GM19395 (cell line): ENCODE data around the gene RUFY2.
A peak's percentile ranks its signal among the peaks of the same experiment; 100 is the strongest.

Experiments used
- ATAC-seq: cut with Tn5 transposase; IDR thresholded peaks from one replicate; pipeline ENCODE4 v1.9.1; 2021; ENCODE audit warnings: mild to moderate bottlenecking, moderate library complexity; ENCODE audit not compliant: unreplicated experiment

Gene RUFY2

DNA sequence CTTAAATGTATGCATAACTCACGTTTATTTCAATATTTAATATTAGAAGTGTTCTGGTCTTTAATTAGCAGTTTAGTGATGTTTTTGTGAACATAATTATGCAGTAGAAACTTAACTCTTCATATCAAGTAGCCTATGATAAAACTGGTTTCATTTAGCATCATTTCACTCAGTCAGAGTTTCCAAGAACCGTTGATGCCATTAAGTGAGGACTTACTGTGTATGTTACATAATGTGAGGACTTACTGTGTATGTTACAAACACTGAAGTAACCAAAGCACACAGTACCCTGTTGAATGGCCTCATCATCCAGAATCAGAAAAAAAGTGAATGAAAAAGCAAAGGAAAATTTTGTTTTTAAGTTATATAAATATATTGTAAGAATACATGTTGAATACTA lies 41.5 kb downstream of the RUFY2 start:
- no peak for ATAC-seq

DNA sequence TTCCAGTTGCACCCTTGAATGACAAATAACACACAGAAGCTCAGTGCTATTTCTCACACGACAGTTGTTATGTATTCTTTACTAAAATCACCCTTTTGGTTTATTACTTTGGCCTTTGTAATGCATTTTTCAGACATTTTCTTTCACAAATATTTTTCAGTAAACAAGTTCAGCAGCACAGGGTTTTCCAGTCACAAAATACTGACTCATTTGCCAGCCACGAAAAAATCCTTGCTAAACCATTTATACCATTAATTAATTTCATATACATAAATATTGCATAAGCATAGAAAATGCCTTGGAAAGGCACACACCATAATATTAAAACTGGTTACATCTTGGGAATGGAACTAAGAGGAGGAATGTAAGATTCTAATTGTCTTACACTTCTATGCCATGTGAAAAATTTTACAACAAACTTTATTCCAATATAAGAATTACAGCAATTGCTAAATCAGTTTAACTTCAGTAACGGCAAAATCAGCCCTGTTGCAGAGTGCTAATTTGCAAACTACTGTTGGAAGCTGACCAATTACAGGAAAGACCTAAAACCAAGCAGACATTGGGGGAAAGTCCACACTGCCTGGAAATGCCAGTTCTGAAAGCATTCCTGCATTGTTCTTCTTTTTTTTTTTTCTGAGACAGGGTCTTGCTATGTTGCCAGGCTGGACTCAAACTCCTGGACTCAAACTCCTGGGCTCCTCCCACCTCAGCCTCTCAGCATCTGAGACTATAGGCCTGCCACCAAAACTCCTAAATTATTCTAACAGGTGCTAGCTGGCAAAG lies 42.8 kb downstream of the RUFY2 start:
- no peak for ATAC-seq

- ATAC-seq: no peak
Observed at GRCh38 chr10:68362590-68362989, 44.5 kb downstream of the RUFY2 start.

DNA sequence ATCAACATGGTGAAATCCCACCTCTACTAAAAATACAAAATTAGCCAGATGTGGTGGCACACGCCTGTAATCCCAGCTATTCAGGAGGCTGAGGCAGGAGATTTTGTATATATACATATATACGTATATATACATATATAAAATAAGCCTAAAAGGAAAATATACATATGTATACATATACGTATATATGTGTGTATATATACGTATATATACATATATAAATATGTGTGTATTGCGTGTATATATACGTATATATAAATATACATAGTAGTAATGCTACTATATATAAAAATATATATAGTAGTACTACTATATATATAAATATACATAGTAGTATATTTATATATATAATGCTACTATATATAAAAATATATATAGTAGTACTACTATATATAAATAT lies 47.9 kb downstream of the RUFY2 start:
- ATAC-seq: no peak

DNA sequence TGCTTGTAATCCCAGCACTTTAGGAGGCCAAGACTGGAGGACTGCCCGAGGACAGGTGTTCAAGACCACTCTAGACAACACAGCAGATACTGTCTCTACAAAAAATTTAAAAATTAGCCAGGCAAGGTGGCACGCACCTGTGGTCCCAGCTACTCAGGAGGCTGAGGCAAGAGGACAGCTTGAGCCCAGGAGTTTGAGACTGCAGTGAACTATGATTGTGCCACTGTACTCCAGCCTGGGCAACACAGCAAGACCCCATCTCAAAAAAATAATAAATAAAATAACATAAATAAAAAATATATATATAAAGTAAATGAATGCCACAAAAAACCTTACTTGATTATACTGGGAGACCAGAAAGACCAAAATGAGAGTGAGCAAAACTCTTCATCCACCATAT lies 53.5 kb downstream of the RUFY2 start:
- ATAC-seq: no peak

- ATAC-seq: peak; percentile 72
Observed at GRCh38 chr10:68348265-68348741, 58.8 kb downstream of the RUFY2 start.

DNA sequence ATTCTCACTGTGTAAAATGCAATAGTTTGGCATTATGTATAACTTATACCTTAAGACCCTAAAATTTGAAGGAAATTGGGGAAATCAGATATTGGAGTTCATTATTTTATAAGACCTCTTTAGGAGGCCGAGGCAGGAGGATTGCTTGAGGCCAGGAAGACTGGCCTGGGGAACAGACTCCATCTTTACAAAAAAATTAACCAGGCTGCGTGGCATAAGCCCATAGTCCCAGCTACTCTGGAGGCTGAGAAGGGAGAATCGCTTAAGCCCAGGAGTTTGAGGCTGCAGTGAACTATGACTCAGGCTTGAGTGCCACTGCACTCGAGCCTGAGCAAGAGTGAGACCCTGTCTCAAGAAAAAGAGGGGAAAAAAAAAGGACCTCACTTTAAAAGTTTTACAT lies 60.3 kb downstream of the RUFY2 start:
- ATAC-seq: no peak

- ATAC-seq: no peak
Observed at GRCh38 chr10:68345621-68346020, 61.5 kb downstream of the RUFY2 start.

DNA sequence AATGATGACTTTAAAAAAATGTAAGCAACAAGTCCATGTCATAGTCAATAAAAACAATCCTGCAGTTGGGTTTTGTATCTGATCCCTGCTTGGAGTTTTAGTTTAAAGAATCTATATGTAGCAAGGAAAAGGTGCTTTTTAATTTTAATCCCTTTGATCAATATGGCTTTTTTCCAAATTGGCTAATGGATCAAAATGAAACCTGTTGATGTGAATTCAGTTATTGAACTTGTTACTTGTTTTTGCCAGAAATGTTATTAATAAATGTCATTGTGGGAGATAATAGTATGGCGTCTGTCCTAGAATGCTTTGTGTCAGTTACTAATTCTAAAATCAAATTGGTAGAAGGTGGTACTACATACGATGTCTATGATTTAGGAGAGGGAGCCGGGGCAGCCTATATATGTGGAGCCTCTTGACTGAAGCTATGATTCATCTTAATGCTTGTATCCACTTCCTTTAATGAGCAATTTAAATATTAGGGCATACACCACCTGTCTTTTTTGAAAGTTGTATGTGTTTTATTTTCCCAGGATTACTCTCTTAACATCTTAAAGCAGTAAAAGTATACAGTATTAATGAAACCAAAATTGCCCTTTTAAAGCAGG lies 64.1 kb downstream of the RUFY2 start:
- ATAC-seq: no peak

GRCh38 chr10:68340358-68341080 lies 66.6 kb downstream of the RUFY2 start:
- ATAC-seq: no peak

DNA sequence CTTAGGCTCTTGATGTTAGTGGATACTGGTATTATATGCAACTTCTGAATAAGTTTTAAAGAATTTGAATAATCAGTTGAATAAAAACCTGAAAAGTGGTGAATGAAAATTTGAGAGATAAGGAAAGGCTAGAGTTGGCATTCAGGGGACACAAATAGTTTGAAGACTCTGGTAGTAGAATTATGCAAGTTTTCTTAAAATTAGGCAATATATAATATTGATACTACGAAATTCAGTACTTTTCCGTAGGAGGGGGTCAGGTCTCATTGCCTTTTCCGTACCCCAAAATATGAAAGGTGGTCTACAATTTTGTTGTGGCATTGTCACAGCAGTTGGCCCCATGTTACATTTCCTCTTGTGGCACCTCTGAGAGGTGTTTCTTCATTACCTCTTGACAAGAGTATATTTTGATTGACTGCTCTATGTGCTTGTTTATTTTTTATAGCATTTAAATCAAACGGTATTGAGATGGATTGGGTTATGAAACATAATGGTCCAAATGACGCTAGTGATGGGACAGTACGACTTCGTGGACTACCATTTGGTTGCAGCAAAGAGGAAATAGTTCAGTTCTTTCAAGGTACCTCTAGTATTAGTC lies 70.2 kb downstream of the RUFY2 start:
- ATAC-seq: no peak

DNA sequence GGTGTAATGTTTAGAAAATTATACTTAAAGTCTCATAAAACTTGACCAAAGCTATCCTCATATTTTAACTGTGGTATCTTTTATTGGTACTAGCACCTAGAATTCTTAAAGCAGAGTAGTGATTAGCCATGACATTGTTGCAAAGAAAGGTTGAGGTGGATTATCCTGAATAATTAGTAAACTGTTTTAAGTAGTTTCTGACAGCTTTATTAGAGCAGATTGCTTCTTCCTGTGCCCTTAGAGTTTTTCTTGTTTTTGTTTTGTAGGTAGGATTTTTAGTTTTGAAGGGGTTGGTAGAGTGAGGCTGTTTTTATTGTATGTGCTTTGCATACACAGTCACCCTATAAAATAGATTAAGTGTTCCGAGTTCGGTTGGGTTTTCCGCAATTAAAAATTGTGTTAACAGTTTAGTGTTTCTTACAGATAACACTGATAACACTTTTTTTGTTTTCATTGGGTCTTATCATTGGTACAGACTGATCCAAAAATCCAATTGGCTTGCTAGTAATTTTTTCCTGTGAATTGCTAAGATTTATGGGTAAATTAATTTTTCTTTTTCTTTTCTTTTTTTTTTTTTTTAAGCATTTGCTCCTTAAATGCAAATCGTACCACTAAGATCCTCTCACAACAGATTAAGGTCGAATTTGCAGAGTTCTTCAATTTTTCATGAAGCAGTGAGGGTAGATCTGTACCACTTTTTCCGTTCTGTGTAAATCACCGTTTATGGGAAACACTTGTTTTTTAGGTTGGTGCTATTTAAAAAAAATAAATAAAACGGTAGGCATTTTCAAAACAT lies 72.2 kb downstream of the RUFY2 start:
- ATAC-seq: no peak

- no peak for ATAC-seq
Observed at GRCh38 chr10:68333440-68334431, 73.3 kb downstream of the RUFY2 start.

DNA sequence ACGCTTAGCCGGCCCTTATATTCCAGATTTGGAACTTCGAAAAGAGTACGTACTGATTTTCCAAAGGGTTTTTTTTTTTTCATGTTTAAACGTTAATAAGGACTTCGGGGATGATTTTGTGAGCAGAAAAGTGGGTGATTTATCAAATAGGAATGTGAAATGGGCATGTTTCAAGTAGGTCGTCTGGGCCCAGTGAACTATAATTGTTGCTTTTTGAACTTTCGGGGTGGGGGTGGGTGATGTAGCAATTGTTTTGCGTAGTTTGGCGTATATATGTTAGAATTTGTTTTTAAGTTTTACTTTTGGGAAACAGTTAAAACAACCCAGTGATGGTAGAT lies 74.0 kb downstream of the RUFY2 start:
- no peak for ATAC-seq

DNA sequence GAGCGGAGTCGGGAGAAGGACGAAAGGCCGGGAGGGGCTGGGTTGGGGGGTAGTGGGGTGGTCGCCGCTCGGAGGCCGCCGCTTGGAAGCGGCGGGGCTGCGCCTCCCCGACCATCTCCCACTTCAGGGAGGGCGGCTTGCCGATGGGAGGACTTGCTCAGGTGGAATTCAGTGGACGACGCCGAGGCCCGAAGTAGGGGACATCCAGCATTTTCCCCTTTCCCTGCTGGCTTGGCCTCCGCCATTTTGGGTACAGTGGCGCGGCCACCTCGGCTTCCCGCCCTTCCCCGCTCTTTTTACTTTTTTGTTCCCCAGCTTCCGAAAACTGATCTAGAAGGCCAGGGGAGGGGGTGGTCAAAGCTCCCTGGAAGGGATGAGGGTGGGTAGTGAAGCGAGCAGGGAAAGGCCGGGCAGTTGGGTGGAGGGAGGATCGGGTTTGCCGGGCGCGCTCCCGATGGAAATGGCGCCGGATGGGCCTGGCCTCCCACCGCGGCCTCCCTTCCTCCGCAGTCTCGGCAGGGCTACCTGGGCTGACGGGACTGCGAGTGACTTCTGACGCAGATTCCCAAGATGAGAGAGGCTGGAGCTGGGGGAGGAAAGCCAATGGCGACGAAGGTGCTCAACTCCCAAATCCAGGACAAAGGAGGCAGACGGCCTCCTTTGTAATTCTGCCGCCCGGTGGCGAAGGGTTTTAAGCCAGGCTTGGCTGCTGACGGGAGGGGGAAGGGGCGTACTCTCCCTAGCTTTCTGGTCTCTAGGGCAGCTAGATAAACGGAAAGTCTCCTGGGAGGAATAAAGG lies 74.6 kb downstream of the RUFY2 start, which contains the start of gene PBLD:
Gene PBLD, minus strand, starts transcription at position 670 of the 799 bp plus-strand sequence. CDS start 26,084 bp downstream, outside the sequence.
- ATAC-seq: peak; percentile 33

- ATAC-seq: peak; percentile 84
Observed at GRCh38 chr10:68331455-68332258, 75.4 kb downstream of the RUFY2 start, which contains the start of gene HNRNPH3. HNRNPH3 (plus strand) TSS chr10:68332064; CDS start chr10:68337222, 5,158 bp downstream.

DNA sequence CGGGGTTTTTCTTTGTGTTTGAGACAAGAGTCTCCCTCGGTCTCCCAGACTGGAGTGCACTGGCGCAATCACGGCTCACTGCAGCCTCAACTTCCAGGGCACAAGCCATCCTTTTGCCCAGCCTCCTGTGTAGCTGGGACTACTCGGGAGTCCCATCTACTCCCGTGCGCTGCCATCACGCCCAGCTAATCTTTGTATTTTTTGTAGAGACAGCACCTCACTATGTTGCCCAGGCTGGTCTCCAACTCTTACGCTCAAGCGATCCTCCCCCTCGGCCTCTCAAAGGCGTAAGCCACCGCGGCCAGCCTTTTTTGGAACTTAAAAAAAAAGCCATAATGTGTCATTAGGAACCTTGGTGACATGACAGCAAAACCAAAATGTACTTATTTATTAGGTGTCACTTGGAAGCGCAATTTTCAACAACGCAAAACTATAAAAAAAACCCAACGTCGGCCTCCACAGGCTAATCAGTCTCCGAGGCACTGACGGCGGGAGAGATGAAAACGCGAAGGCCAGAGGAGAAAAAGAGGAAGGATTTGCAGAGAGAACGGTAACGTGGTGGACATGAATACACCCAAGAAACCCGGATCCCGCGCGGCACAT lies 76.1 kb downstream of the RUFY2 start:
- no peak for ATAC-seq
